ENCODE data around the gene METRN.

Gene METRN

DNA sequence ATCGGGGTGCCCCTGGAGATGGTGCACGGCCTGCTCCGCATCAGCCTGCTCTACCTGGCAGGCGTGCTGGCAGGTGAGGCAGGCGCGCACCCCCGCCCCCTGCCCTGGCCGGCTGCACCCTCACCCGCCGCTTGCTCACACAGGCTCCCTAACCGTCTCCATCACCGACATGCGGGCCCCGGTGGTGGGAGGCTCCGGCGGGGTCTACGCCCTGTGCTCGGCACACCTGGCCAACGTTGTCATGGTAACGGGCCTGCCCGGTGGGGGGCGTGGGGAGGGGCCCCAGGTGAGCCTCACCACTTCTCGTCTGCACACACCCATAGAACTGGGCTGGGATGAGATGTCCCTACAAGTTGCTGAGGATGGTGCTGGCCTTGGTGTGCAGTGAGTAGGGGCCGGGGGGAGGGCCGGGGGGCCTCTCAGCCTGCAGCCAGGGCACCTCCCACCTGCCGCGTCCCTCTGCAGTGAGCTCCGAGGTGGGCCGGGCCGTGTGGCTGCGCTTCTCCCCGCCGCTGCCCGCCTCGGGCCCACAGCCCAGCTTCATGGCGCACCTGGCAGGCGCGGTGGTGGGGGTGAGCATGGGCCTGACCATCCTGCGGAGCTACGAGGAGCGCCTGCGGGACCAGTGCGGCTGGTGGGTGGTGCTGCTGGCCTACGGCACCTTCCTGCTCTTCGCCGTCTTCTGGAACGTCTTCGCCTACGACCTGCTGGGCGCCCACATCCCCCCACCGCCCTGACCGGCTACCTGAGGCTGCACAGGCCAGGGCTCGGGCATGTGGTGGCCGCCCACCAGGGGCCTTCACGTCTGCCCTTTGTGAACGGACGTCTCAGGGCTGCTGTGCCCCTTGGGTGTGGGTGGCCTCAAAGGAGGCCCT, 37.4 kb upstream of the METRN start:
- no peak for DNase-seq (ENCODE audit: low read depth in 3 of 3, low spot score in 1 of 3)

DNA sequence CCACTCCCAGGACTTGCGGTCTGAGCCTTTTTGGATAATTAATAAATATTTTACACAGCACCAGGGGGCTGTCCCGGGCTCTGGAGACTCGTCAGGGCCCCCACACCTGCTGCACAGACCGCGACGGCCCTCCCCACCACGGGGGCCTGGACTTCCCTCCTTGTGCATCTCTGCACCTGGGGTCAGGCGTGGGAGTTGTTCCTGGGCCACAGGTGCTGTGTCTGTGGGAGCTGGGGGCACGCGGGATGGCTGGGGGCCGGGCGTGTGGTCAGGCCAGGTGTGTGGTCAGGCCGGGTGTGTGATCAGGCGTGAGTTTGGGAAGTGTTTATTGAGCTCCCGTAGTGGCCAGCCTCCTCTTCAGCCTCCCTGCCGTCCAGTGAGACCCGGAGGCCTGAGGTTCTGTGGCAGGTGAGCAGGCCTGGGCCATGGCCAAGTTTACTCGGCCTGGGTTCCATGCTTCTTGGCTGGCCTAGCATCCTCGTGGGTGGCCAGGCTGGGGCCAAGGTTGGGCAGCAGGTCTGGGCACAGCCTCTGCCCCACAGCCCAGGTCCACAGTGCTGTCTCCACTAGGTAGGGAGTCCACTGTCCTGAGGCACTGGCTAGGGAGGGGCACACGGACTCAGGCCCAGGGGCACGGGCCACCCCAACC, 36.6 kb upstream of the METRN start:
- DNase-seq (ENCODE audit: low read depth in 3 of 3, low spot score in 1 of 3), result no peak

DNA sequence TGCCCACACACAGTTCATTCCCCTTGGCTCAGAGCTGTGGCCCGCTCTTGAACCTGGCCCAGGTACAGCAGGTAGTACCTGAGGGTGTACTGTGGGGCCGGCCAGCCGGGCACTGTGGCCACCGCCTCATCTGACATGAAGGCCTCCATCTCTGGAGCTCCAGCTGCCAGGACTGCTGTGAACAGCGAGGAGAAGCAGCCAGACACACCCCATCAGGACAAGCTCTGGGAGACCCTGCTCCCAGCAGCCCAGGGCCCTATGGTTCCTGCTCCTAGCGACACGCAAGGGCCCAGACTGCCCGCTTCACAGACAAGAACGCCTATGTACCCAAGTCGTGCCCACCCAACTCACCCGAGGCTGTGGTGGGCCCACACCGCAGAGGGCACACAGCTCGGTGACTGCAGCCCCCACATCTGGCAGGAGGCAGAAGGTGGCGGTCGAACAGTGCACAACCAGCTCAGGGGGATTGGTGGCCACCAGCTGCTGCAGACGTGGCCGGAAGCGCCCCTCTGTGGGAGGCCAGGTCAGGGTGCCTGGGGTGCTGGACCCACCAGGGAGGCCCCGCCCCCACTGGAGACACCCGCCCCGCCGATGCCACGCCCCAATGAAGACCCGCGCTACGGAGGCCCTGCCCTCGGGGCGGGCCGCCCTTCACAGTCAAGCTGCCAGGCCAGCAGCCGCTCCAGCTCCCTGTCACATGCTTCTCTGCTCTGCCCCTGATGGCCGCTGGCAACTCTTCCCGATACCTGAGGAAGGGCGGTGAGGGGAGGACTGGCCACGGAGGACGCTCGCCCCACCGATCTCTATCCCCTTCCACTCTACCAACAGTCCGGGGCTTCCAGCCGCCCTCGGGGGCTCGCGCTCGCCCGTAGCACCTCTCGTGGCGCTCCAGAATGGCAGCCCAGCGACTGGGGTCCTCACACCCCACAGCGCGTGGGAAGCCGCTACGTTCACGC, 35.8 kb upstream of the METRN start:
- no peak for DNase-seq (ENCODE audit: low read depth in 3 of 3, low spot score in 1 of 3)

DNA sequence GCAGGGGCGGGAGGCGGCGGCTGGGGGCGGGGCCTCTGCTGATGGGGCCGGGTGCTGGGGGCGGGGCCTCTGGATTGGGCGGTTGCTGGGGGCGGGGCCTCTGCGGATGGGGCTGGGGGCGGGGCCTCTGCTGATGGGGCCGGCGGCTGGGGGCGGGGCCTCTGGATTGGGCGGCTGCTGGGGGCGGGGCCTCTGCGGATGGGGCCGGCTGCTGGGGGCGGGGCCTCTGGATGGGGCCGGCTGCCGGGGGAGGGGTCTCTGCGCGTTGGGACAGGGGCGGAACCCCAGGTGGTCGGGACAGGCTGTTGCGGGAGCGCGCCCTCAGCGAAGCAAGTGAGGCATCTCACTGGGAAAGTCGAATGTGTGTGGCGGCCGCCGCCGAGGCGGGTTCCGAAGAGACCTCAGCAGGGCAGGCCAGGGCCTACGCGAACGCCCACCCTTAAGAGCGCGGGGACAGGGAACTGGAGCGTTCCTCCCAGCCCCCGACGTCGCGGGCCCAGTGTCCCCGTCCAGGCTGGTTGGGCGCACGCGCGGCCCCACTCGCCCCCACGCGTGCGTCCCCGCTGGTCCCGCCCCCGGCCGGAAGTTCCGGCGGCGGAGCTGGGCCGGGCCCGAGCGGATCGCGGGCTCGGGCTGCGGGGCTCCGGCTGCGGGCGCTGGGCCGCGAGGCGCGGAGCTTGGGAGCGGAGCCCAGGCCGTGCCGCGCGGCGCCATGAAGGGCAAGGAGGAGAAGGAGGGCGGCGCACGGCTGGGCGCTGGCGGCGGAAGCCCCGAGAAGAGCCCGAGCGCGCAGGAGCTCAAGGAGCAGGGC, 34.9 kb upstream of the METRN start, which contains the start of gene STUB1:
STUB1 (plus strand) TSS at position 597 of the 811 bp plus-strand sequence; CDS start at position 713, 116 bp downstream.
- DNase-seq (ENCODE audit: low read depth in 3 of 3, low spot score in 1 of 3), result peak; percentile 70 to 86 (median 78)

DNA sequence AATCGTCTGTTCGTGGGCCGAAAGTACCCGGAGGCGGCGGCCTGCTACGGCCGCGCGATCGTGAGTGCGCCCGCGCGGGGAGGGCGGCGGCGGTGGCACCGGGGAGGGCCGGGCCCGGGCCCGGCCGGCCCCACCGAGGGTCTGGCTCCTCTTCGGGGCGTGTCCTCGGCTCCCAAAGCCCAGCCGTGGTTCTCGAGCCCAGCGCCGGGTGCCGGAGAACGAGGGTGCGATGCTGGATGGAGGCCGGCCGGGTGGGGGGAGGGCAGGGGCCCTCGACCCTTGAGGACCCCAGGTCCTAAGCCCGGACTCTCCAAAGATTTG, 34.3 kb upstream of the METRN start:
- no peak for DNase-seq (ENCODE audit: low read depth in 3 of 3, low spot score in 1 of 3)

DNA sequence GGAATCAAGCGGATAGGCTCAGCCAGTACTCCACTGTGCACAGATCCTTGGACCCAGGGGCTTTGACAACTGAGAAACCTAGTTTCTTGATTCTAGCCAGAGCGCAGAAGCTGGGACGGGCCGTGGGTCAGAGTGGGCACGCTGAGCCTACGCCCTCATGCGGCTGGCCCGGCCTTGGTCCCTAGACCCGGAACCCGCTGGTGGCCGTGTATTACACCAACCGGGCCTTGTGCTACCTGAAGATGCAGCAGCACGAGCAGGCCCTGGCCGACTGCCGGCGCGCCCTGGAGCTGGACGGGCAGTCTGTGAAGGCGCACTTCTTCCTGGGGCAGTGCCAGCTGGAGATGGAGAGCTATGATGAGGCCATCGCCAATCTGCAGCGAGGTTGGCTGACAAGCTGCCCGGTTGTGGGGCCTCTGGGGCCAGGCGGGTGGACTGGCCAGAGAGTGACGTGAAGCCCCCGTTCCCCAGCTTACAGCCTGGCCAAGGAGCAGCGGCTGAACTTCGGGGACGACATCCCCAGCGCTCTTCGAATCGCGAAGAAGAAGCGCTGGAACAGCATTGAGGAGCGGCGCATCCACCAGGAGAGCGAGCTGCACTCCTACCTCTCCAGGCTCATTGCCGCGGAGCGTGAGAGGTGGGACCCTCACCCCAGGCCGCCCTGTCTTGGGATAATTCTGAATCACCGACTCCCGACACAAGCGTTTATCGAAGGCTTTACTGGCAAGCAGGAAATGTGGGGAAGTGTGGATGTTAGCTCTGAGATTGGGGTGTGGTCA, 33.8 kb upstream of the METRN start:
- DNase-seq (ENCODE audit: low read depth in 3 of 3, low spot score in 1 of 3), result no peak

DNA sequence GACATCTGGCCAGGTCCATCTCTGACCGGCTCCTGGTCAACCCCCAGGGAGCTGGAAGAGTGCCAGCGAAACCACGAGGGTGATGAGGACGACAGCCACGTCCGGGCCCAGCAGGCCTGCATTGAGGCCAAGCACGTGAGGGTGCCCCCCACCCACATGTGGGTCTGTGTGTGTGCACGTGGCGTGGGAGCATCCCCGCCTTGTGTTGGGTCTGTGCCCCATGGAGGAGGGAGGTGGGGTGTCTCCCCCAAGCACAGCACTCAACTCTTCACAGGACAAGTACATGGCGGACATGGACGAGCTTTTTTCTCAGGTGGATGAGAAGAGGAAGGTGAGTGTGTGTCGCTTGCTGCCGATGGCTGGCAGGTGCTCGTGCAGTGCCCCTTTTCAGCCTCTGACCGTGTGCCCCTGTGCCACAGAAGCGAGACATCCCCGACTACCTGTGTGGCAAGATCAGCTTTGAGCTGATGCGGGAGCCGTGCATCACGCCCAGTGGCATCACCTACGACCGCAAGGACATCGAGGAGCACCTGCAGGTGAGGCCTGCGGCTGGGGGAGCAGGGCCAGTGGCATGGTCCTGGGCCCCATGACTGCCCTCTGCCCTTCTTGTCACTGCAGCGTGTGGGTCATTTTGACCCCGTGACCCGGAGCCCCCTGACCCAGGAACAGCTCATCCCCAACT, 33.0 kb upstream of the METRN start:
- DNase-seq (ENCODE audit: low read depth in 3 of 3, low spot score in 1 of 3), result no peak

DNA sequence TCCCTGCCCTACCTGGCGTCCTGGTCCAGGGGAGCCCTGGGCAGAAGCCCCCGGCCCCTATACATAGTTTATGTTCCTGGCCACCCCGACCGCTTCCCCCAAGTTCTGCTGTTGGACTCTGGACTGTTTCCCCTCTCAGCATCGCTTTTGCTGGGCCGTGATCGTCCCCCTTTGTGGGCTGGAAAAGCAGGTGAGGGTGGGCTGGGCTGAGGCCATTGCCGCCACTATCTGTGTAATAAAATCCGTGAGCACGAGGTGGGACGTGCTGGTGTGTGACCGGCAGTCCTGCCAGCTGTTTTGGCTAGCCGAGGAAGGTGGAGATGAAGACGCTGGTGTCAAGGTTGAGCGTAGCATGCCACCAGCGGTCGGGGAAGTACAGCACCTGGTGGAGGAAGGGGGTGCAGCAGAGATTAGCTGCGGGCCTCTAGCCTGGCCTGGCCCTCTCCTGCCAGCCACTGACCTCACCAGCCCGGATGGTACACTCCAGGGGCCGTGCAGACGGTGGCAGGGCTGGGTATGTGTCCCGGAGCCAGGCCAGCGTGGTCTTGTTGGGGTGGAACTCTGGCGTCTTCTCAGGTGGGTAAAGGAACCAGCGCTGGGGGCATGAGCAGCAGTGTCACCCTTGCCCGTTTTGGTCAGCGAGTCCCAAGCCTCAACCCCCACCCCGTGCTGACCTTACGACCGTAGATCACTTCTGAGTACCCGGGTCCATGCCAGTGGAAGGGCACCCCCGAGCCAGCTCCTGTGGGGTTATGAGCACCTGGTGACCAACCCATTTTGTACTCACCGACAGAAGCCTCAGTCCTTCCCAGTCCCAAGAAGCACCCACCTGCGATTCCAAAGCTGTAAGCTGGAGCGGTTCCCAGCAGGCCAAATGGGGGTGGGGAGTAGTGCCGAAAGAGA, 32.2 kb upstream of the METRN start:
- DNase-seq (ENCODE audit: low read depth in 3 of 3, low spot score in 1 of 3), result no peak

DNA sequence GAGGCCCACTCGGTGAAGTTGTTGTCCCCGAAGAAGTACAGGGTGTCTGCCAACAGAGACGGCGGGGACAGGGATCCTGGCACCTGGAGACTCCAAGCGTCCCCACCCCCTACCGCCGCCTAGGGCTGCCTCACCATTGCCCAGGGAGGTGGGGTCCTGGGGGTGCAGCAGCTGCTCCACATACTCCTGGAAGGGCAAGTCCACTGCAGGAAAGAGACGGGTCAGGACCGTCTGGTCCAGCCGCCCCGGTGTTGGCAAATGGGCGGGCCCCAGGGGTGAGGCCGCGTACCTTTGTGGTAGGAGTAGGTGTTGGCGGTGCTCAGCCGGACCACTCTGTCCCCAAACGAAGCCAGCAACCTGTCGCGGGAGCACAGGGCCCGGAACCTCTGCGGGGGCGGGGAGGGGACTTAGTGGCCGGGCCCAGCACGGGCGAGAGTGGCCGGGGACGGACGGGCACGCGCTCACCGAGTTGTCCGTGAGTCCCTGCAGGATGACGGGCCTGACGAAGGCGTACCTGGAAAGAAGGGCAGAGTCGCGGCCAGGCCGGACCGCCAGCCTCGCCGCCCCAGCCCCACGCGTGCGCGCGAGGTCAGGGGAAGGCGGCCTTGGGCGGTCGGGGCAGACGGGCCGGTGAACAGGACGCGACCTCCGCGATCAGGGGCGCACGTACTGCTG, 31.4 kb upstream of the METRN start:
- DNase-seq (ENCODE audit: low read depth in 3 of 3, low spot score in 1 of 3), result no peak

DNA sequence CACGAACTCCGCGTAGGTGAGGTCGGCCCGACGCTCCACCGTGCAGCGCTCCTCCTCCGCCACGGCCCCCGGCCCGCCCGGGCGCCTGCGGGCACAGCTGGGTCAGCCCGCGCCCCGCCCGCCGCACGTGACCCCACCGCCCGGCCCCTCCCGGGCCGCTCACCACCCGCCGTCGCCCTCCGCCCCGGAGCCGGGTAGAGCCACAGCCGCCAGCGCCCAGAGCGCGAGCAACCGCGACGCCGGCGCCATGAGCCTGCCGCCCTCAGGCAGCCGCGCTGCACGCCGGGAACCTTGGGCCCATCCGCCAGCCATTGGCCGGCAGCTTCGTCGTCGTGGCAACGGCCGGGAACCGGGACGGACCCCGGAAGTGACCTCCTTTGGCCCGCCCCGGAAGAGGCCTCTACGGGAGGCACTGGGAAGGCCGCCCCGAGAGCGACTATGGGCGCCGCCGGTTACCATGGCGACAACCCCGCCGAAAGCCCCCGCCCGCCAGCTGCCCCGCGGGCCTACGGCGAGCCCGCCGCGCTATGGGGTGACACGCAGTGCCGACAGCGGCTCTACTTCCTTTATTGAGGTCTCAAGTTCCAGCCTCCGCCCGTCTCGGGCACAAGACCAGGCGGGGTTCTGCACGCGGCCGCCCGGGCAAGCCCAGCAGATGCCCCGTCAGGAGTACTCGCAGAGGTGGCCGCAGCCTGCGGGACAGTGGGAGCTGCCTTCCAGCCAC, 30.7 kb upstream of the METRN start, which contains the start of gene JMJD8:
JMJD8 (minus strand) TSS at position 264 of the 724 bp plus-strand sequence; CDS start at position 249, 15 bp downstream.
- peak; percentile 89 to 97 (median 90) for DNase-seq (ENCODE audit: low read depth in 3 of 3, low spot score in 1 of 3)

DNA sequence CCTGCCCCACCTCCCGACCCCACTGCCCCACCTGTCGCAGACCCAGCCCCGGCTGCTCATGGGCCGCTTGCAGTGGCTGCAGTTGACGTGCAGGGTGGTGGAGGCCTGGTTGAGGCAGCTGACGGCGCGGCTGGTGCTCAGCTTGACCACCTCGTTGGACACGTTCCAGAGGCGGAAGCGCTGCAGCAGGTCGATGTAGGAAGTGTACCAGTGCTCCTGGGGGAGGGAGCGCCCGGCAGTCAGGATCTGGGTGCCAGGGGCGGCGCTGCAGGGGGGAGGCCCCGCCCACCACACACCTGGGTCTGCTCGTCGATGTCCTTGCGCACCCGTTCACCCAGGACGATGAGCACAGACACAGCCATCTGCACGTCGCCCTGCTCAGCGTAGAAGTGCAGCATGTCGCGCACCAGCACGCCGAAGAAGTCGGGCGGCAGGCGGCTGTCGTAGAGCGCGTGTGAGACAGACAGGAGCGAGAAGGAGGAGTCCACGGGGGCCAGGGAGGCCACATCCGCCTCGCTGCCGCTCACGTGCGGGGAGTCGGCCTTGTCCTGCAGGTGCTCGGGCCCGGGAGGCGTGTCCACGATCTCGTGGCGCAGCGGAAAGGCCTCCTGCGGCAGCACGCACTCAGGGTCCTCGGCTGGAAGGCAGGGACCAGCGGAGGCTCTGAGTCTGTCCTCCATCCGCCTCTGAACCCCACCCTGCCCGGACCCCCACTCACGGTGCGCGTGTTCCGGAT, 29.8 kb upstream of the METRN start:
- no peak for DNase-seq (ENCODE audit: low read depth in 3 of 3, low spot score in 1 of 3)

DNA sequence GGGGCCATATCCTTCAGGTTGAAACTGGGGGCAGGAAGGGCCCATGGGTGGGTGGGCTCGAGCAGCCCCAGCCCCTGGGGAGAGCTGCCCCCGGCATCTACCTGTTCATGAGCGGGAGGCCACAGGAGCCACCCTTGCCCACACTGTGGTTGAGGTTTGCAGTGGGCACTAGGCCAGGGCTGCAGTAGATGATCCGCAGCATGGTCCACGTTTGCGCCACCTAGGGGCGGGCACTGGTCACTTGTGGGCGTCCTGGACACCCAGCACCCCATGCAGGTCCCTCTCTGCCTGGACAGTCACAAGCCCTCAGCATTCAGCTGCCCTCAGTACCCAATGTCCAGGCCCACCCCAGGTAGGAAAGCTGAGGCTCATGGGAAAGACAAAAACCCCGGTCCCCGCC, 29.0 kb upstream of the METRN start:
- no peak for DNase-seq (ENCODE audit: low read depth in 3 of 3, low spot score in 1 of 3)

DNA sequence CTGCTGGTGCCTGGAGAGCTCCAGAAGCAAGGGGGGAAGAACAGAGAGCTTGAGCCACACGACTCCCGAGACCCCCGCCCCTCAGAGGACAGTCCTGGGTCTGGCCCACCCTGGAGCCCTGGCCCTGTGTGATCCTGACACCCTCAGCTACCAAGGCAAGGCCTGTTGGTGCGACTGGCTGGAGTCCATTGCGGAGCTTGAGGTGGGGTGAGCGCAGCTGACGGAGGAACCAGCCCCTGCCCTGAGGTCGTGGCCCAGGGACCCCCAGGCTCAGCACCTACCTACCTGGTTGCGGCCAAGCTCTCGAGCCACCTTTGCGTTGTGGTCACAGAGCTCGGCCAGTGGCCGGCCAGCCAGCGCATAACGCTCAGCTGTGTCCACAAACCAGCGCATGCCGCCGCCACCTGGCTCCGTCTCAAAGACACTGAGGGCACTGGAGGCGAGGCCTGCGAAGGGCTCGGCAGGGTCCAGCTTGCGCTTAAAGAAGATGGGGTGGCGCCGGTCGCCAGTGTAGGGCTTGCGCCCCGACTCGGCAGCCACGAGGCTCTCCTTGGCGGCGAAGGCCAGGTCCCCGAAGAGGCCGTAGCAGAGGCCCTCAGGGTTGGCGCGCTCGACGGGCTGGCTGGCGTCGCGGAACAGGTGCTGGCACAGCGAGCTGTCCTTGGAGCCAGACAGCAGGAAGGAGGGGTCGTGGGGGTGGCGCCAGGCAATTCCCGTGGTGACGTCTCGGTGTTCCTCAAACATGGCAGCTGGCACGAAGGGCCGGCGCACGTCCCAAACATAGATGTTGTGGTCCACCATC, 28.3 kb upstream of the METRN start:
- DNase-seq (ENCODE audit: low read depth in 3 of 3, low spot score in 1 of 3), result no peak

DNA sequence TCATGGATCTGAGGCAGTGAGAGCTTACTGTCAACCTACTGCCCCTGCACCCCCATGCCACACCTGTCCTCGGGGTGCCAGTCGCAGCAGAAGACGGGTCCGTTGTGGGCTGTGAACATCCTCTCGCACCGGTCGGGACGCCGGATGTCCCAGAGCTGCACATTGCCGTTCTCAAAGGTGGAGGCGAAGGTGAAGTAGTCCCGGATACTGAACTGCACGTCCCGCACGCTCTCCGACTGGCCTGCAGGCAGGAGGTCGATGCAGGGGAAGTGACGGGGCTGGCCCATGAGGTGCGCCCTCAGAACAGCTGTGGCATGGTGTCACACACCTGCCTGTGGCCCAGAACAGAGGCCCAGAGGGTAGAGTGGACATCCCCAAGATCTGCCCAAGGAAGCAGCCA, 27.4 kb upstream of the METRN start:
- no peak for DNase-seq (ENCODE audit: low read depth in 3 of 3, low spot score in 1 of 3)

DNA sequence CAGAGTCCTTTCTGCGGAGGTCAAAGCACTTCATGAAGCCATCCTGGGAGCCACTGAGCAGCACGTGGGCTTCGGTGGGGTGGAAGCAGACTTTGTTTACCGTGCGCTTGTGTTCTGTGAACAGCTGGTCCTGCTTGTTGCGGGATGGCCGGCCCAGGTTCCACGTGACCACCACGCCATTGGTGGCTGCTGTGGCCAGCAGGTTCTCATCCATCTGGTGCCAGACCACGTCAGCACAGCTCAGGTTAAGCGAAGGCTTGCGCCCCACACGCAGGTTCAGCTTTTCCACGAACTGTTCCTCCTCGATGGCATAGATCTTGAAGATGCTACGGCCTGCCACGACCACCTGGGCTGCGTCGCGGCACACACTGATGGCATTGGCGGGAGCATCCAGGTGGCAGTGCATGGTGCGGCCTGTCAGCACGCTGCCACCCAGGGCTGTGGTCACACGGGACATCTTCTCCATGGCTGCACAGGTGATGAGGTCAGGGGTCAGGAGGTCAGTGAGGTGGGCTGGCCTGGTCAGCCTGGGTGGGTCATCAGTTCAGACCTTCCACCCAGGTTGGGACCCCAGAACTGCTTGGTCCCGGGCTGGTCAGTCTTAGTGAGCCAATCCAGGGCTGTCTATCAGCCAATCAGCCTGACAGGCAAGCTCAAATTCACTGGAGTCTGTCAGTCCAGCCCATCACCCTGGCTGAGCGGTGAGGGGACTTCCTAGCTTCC, 25.6 kb upstream of the METRN start:
- no peak for DNase-seq (ENCODE audit: low read depth in 3 of 3, low spot score in 1 of 3)

Measured in stimulated activated CD4-positive, alpha-beta T cell treated with anti-CD3 and anti-CD28 coated beads, TNF-alpha, amount 100 ng/mL, for 1 hour (primary cell).